GM12864 (cell line): ENCODE measurements around the gene ATP10A.

Experiments
- DNase-seq: peaks from one replicate; pipeline ENCODE4 v3.0.0-alpha.2; 2011; ENCODE audit warnings: low read depth
- H3K4me3 ChIP-seq: 2 replicates; pipeline ENCODE4 v1.5.1; 2011; ENCODE audit warnings: mild to moderate bottlenecking, low read depth, low read length, control low read depth
- TF ChIP-seq, protein P1 (sequence below): IDR thresholded peaks from 2 replicates; pipeline ENCODE4 v1.5.1; 2011; ENCODE audit warnings: low read depth, mild to moderate bottlenecking, moderate library complexity, low read length, control low read depth, inconsistent platforms; ENCODE audit errors: missing control alignments

The ATP10A gene

GRCh38 chr15:25731411-25731810, 131.7 kb downstream of the ATP10A start:
- no peak for DNase-seq
- no peak overlapping the region for H3K4me3 ChIP-seq
- TF ChIP-seq, protein P1, sequence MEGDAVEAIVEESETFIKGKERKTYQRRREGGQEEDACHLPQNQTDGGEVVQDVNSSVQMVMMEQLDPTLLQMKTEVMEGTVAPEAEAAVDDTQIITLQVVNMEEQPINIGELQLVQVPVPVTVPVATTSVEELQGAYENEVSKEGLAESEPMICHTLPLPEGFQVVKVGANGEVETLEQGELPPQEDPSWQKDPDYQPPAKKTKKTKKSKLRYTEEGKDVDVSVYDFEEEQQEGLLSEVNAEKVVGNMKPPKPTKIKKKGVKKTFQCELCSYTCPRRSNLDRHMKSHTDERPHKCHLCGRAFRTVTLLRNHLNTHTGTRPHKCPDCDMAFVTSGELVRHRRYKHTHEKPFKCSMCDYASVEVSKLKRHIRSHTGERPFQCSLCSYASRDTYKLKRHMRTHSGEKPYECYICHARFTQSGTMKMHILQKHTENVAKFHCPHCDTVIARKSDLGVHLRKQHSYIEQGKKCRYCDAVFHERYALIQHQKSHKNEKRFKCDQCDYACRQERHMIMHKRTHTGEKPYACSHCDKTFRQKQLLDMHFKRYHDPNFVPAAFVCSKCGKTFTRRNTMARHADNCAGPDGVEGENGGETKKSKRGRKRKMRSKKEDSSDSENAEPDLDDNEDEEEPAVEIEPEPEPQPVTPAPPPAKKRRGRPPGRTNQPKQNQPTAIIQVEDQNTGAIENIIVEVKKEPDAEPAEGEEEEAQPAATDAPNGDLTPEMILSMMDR = no peak

GRCh38 chr15:25730918-25731317, 132.2 kb downstream of the ATP10A start:
- no peak overlapping the region for H3K4me3 ChIP-seq
- TF ChIP-seq, protein P1 = no peak
- no peak for DNase-seq

DNA sequence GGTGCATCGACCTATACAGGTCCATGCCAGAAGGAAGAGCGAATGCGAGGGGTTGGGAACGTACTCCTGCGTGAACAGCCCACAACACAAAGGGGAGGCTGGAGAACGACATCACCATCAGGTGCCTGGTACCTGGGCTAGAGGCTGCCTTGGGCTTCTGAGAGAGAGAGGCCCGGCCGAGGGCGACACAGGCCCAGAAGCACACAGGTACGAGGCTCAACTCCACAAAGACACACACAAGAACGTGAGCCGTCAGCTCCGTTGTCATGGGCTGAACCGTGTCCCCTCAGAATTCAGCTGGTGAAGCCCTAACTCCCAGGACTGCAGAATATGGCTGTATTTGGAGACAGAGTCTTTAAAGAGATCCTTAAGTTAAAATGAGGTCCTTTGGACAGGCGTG, 134.3 kb downstream of the ATP10A start:
- no peak overlapping the region for H3K4me3 ChIP-seq
- TF ChIP-seq, protein P1 = no peak
- DNase-seq = no peak

GRCh38 chr15:25727867-25728600, 135.1 kb downstream of the ATP10A start:
- no peak for DNase-seq
- TF ChIP-seq, protein P1 = no peak
- H3K4me3 ChIP-seq = no peak overlapping the region

DNA sequence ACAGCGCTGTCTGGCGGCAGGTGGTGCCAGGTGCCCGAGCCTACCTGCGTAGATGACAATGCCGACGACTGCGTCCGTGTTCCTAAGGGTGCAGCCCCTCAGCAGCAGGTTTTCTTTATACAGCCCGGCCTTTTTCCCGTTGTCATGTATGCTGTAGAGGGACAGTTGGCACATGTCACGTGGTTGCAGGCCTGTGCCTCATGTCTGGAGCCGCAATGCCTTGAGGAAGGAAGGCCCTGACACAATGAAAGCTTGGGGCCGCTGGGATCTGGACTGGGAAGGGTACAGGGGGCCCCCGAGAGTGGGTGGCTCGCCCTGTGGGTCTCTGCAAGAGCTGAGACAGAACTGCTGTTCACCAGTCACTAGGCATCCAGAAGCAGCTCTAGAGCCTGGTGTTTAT, 136.0 kb downstream of the ATP10A start:
- no peak overlapping the region for H3K4me3 ChIP-seq
- DNase-seq = no peak
- TF ChIP-seq, protein P1 = no peak

GRCh38 chr15:25725758-25726157, 137.4 kb downstream of the ATP10A start:
- no peak for DNase-seq
- H3K4me3 ChIP-seq = no peak overlapping the region
- TF ChIP-seq, protein P1 = no peak

GRCh38 chr15:25724899-25725298, 138.2 kb downstream of the ATP10A start:
- TF ChIP-seq, protein P1 = no peak
- no peak overlapping the region for H3K4me3 ChIP-seq
- no peak for DNase-seq
